Endodermal cell (in vitro differentiated cells): ENCODE measurements around the gene OR2V2. TPM values are rescaled to one million over a fixed set of nuclear protein-coding genes. Genes with fewer than 3 reads are reported as not detected.

Source experiments
- DNase-seq: peaks from one replicate; pipeline ENCODE4 v3.0.0-alpha.2; 2017
- H3K27ac ChIP-seq: 2 replicates; pipeline ENCODE4 v1.5.1; 2013; ENCODE audit warnings: mild to moderate bottlenecking, low read depth, low read length, moderate library complexity
- H3K27me3 ChIP-seq: 2 replicates; pipeline ENCODE4 v1.6.1; 2013; ENCODE audit warnings: mild to moderate bottlenecking, low read length, moderate library complexity; ENCODE audit not compliant: insufficient read depth, control insufficient read depth, poor library complexity, severe bottlenecking
- H3K36me3 ChIP-seq: 2 replicates; pipeline ENCODE4 v1.7.0; 2013; ENCODE audit warnings: mild to moderate bottlenecking, low read length, moderate library complexity; ENCODE audit not compliant: control insufficient read depth, insufficient read depth
- H3K4me1 ChIP-seq: one replicate; pipeline ENCODE4 v1.7.0; 2013; ENCODE audit warnings: low read length; ENCODE audit not compliant: control insufficient read depth, insufficient read depth
- H3K4me3 ChIP-seq: 2 replicates; pipeline ENCODE4 v1.5.1; 2013; ENCODE audit warnings: mild to moderate bottlenecking, low read length, moderate library complexity
- H3K9ac ChIP-seq: 2 replicates; pipeline ENCODE4 v1.6.1; 2013; ENCODE audit warnings: mild to moderate bottlenecking, low read length, moderate library complexity; ENCODE audit not compliant: poor library complexity, severe bottlenecking; ENCODE audit errors: extremely low read depth
- H3K9me3 ChIP-seq: 2 replicates; pipeline ENCODE4 v1.6.1; 2013; ENCODE audit warnings: mild to moderate bottlenecking, low read length, moderate library complexity; ENCODE audit not compliant: control insufficient read depth
- H3K27ac Mint-ChIP-seq: 2 replicates; pipeline ENCODE4 v1.8.0; 2020; ENCODE audit warnings: mixed read lengths
- H3K27me3 Mint-ChIP-seq: 2 replicates; pipeline ENCODE4 v1.8.0; 2021; ENCODE audit warnings: mild to moderate bottlenecking, mixed read lengths; ENCODE audit not compliant: insufficient read depth
- H3K36me3 Mint-ChIP-seq: 2 replicates; pipeline ENCODE4 v1.8.0; 2020; ENCODE audit warnings: low read depth, mixed read lengths
- H3K4me1 Mint-ChIP-seq: 2 replicates; pipeline ENCODE4 v1.8.0; 2020; ENCODE audit warnings: mixed read lengths
- H3K4me3 Mint-ChIP-seq: 2 replicates; pipeline ENCODE4 v1.8.0; 2020; ENCODE audit warnings: mild to moderate bottlenecking, moderate library complexity, mixed read lengths
- H3K9me3 Mint-ChIP-seq: 2 replicates; pipeline ENCODE4 v1.8.0; 2020; ENCODE audit warnings: mild to moderate bottlenecking, mixed read lengths
- WGBS, 2 experiments: methylation state at CpG; one replicate each; pipeline versions ENCODE4 v1.1.5 to v1.1.7; 2013; ENCODE audit warnings: missing lambda C conversion rate in 2 of 2, mixed read lengths in 1 of 2; ENCODE audit not compliant: insufficient coverage in 1 of 2, insufficient read length in 1 of 2; 5-methylcytosine and 5-hydroxymethylcytosine counted together
- total RNA-seq, 2 donors: library from RNA; stranded (reverse); fragmentation: NEBNext Ultra II Directional in 1 of 2; extraction: Animal tissue kit (Norgen Biotek cat#: 25700) in 1 of 2; gene quantifications; 2 replicates in 1 of 2; 3 replicates in 1 of 2; pipeline ENCODE4 v1.2.1, GENCODE V29; 2021
- TF ChIP-seq, protein P1 (sequence below): fragments of 200-600 bp; sonication (generic); conservative IDR thresholded peaks from 2 replicates; pipeline ENCODE4 v1.5.0; 2021; ENCODE audit warnings: antibody characterized with exemption, mild to moderate bottlenecking

The OR2V2 gene
- total RNA-seq, 2 donors from 2014 or later: not detected

DNA sequence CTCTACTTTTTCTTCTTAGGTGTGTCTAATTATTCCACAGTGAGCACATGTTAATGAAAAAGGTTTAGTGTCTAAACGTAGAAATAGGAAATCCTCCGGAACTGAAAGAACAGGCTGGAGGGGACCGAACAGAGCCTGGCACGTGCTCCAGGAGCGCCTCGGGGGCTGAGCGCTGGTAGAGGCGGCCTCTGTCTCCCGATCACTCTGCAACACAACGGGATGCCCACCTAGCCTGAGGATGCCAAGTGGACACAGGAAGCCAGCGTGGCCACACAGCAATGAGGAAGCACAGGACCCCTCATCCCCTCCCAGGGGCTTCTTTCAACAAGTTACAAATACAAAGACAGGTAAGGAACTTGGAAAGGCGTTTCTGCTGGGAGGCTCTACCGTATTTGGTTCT lies 38.2 kb downstream of the OR2V2 start:
- 95 to 98% methylated on average over 6 to 13 of the region's 13 CpGs for WGBS, 2 experiments
- Histone ChIP-seq H3K36me3 (no peaks in the 10 kb centered on the region), H3K27me3 (peaks cover 16% of the 10 kb centered on the region), H3K27ac (no peak overlapping the region), H3K4me3 (no peak overlapping the region), H3K9me3 (no peaks in the 10 kb centered on the region), H3K9ac (no peak overlapping the region), H3K4me1 (no peaks in the 10 kb centered on the region)
- H3K27ac Mint-ChIP-seq: no peak overlapping the region
- no peak overlapping the region for H3K4me3 Mint-ChIP-seq
- H3K9me3 Mint-ChIP-seq: peaks cover 8% of the 10 kb centered on the region
- H3K4me1 Mint-ChIP-seq: peaks cover 4% of the 10 kb centered on the region
- no peaks in the 10 kb centered on the region for H3K36me3 Mint-ChIP-seq
- TF ChIP-seq, protein P1, sequence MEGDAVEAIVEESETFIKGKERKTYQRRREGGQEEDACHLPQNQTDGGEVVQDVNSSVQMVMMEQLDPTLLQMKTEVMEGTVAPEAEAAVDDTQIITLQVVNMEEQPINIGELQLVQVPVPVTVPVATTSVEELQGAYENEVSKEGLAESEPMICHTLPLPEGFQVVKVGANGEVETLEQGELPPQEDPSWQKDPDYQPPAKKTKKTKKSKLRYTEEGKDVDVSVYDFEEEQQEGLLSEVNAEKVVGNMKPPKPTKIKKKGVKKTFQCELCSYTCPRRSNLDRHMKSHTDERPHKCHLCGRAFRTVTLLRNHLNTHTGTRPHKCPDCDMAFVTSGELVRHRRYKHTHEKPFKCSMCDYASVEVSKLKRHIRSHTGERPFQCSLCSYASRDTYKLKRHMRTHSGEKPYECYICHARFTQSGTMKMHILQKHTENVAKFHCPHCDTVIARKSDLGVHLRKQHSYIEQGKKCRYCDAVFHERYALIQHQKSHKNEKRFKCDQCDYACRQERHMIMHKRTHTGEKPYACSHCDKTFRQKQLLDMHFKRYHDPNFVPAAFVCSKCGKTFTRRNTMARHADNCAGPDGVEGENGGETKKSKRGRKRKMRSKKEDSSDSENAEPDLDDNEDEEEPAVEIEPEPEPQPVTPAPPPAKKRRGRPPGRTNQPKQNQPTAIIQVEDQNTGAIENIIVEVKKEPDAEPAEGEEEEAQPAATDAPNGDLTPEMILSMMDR: no peak
- H3K27me3 Mint-ChIP-seq: peaks cover 26% of the 10 kb centered on the region
- no peak for DNase-seq

DNA sequence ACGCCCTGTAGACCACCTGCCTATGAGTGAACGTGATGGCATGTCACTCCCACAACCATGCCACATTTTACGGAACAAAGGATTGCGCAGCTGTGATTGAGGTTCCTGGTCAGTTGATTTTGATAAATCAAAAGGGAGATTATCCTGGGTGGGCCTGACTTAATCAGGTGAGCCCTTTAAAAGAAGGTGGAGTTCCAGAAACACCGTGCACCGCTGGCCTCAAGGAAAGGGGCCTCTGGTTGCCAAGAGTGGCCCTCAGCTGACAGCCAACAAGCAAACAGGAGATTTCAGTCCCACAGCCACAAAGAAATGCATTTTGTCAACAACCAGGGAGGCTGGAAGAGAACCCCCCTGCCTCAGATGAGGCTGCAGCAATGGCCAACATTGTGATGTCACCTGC lies 38.6 kb downstream of the OR2V2 start:
- Histone ChIP-seq H3K27ac (no peak overlapping the region), H3K36me3 (no peaks in the 10 kb centered on the region), H3K9me3 (no peaks in the 10 kb centered on the region), H3K4me1 (no peaks in the 10 kb centered on the region), H3K9ac (no peak overlapping the region), H3K27me3 (peaks cover 20% of the 10 kb centered on the region), H3K4me3 (no peak overlapping the region)
- Mint-ChIP-seq H3K4me1 (peaks cover 4% of the 10 kb centered on the region), H3K36me3 (no peaks in the 10 kb centered on the region), H3K27me3 (peaks cover 29% of the 10 kb centered on the region), H3K27ac (no peak overlapping the region), H3K9me3 (peaks cover 8% of the 10 kb centered on the region), H3K4me3 (no peak overlapping the region)
- 92 to 98% methylated on average over 5 to 6 of the region's 6 CpGs for WGBS, 2 experiments
- TF ChIP-seq, protein P1: no peak
- DNase-seq: no peak

- 28 to 47% methylated on average over 2 to 8 of the region's 8 CpGs for WGBS, 2 experiments
- Histone ChIP-seq H3K27ac (no peak overlapping the region), H3K4me3 (peak overlapping the region; percentile 100), H3K9me3 (no peaks in the 10 kb centered on the region), H3K27me3 (peaks cover 20% of the 10 kb centered on the region), H3K9ac (peak overlapping the region; percentile 45), H3K4me1 (no peaks in the 10 kb centered on the region), H3K36me3 (no peaks in the 10 kb centered on the region)
- Mint-ChIP-seq H3K36me3 (no peaks in the 10 kb centered on the region), H3K27me3 (peaks cover 28% of the 10 kb centered on the region), H3K27ac (no peak overlapping the region), H3K9me3 (peaks cover 8% of the 10 kb centered on the region), H3K4me3 (peak overlapping the region; percentile 90), H3K4me1 (peaks cover 4% of the 10 kb centered on the region)
- no peak for DNase-seq
- TF ChIP-seq, protein P1: no peak
Measured at GRCh38 chr5:181186986-181187499, 39.7 kb downstream of the OR2V2 start.
